Fibroblast of pulmonary artery (primary cell): ENCODE measurements around the gene STIM1.

Experiments used
- DNase-seq: peaks from one replicate; pipeline ENCODE4 v3.0.0-alpha.2; 2010; ENCODE audit warnings: low read depth
- H3K4me3 ChIP-seq: replicated peaks from 2 replicates; pipeline ENCODE4 v1.5.1; 2011; ENCODE audit warnings: low read depth, mild to moderate bottlenecking, control low read depth, low read length, moderate library complexity
- CTCF ChIP-seq: IDR thresholded peaks from 2 replicates; pipeline ENCODE4 v1.5.1; 2011; ENCODE audit warnings: mild to moderate bottlenecking, control low read depth, low read length, inconsistent platforms; ENCODE audit errors: missing control alignments

STIM1 gene

GRCh38 chr11:3982431-3982830 lies 127.0 kb downstream of the STIM1 start:
- no peak for TF ChIP-seq CTCF
- no peak overlapping the region for H3K4me3 ChIP-seq
- DNase-seq: no peak

- no peak for DNase-seq
- no peak for TF ChIP-seq CTCF
- H3K4me3 ChIP-seq: no peak overlapping the region
Measured at GRCh38 chr11:3983101-3983500, 127.6 kb downstream of the STIM1 start.

GRCh38 chr11:3984896-3985295 lies 129.4 kb downstream of the STIM1 start:
- peak; percentile 15 for TF ChIP-seq CTCF
- H3K4me3 ChIP-seq: no peak overlapping the region
- peak; percentile 47 for DNase-seq

GRCh38 chr11:3985631-3986030 lies 130.2 kb downstream of the STIM1 start:
- no peak for TF ChIP-seq CTCF
- no peak for DNase-seq
- H3K4me3 ChIP-seq: no peak overlapping the region

- no peak overlapping the region for H3K4me3 ChIP-seq
- TF ChIP-seq CTCF: no peak
- no peak for DNase-seq
Measured at GRCh38 chr11:3986301-3986700, 130.8 kb downstream of the STIM1 start.

- no peak overlapping the region for H3K4me3 ChIP-seq
- DNase-seq: no peak
- TF ChIP-seq CTCF: no peak
Measured at GRCh38 chr11:3989276-3989920, 133.9 kb downstream of the STIM1 start.

GRCh38 chr11:3989921-3990290 lies 134.4 kb downstream of the STIM1 start:
- DNase-seq: no peak
- no peak for TF ChIP-seq CTCF
- H3K4me3 ChIP-seq: no peak overlapping the region
